H1 (cell line): ENCODE measurements around the gene CTCF. TPM values are rescaled to one million over a fixed set of nuclear protein-coding genes. Genes with fewer than 3 reads are reported as not detected.

Experiments
- CTCF ChIA-PET: fragments of 300-600 bp; sonication (Branson Sonifier 250); formaldehyde crosslinking; loops from one replicate; lab custom pipeline; 2021; ENCODE audit not compliant: partially characterized antibody; lab: Charles Lee
- POLR2A ChIA-PET: fragments of 300-600 bp; sonication (Branson Sonifier 250); formaldehyde crosslinking; loops from one replicate; lab custom pipeline; 2021; ENCODE audit warnings: inconsistent platforms; ENCODE audit not compliant: partially characterized antibody; lab: Charles Lee
- DNase-seq, 2 experiments: peaks; one replicate each; pipeline versions ENCODE4 v3.0.0 to v3.0.0-alpha.2; 2010 to 2022; ENCODE audit warnings: low spot score in 2 of 2, low read depth in 1 of 2, mixed read lengths in 1 of 2
- FAIRE-seq: peaks from 2 replicates; lab custom pipeline; 2011; peaks lifted over from hg19 to GRCh38; lab: Jason Lieb, UNC
- H2AFZ ChIP-seq: 2 replicates; pipeline ENCODE4 v1.8.1; 2012; ENCODE audit warnings: low read length, inconsistent platforms
- H2AK5ac ChIP-seq: 2 replicates; pipeline ENCODE4 v1.6.1; 2013; ENCODE audit warnings: low read depth, low read length
- H2BK120ac ChIP-seq: replicated peaks from 2 replicates; pipeline ENCODE3; 2013; ENCODE audit warnings: low read depth, low read length, inconsistent platforms
- H2BK12ac ChIP-seq: 2 replicates; pipeline ENCODE4 v1.6.1; 2013; ENCODE audit warnings: low read depth, low read length
- H2BK15ac ChIP-seq: 2 replicates; pipeline ENCODE4 v1.6.1; 2013; ENCODE audit warnings: low read length
- H2BK20ac ChIP-seq: 2 replicates; pipeline ENCODE4 v1.6.1; 2013; ENCODE audit warnings: low read length
- H2BK5ac ChIP-seq: 2 replicates; pipeline ENCODE4 v1.6.1; 2013; ENCODE audit warnings: low read depth, low read length
- H3K14ac ChIP-seq: 2 replicates; pipeline ENCODE4 v1.6.1; 2013; ENCODE audit warnings: inconsistent platforms; ENCODE audit not compliant: insufficient read length
- H3K18ac ChIP-seq: 2 replicates; pipeline ENCODE4 v1.6.1; 2013; ENCODE audit warnings: low read length; ENCODE audit errors: extremely low read depth
- H3K23ac ChIP-seq: 2 replicates; pipeline ENCODE4 v1.6.1; 2013; ENCODE audit warnings: inconsistent platforms; ENCODE audit not compliant: insufficient read length
- H3K23me2 ChIP-seq: 2 replicates; pipeline ENCODE4 v1.6.1; 2013; ENCODE audit warnings: low read depth, low read length
- H3K27ac ChIP-seq: 2 replicates; pipeline ENCODE4 v1.6.1; 2011; ENCODE audit warnings: low read depth, low read length, inconsistent platforms
- H3K27me3 ChIP-seq, 4 experiments: replicated peaks in 1 of 4; 1 replicate in 1 of 4; 2 replicates in 3 of 4; pipeline versions ENCODE4 v1.6.1 to v1.8.1; 2011 to 2013; ENCODE audit warnings: low read length in 3 of 4, mild to moderate bottlenecking in 3 of 4, inconsistent platforms in 2 of 4, mixed read lengths in 2 of 4, moderate library complexity in 1 of 4; ENCODE audit not compliant: control insufficient read depth in 3 of 4, insufficient read depth in 3 of 4; ENCODE audit errors: extremely low read depth in 1 of 4
- H3K36me3 ChIP-seq, 4 experiments: 2 replicates each; pipeline versions ENCODE4 v1.6.1 to v1.8.1; 2011 to 2013; ENCODE audit warnings: mild to moderate bottlenecking in 4 of 4, low read length in 3 of 4, moderate library complexity in 2 of 4, control low read depth in 1 of 4, inconsistent platforms in 1 of 4; ENCODE audit not compliant: insufficient read depth in 4 of 4, control insufficient read depth in 2 of 4
- H3K4ac ChIP-seq: replicated peaks from 2 replicates; pipeline ENCODE3; 2013; ENCODE audit warnings: low read length, low read depth, mixed read lengths, inconsistent platforms; ENCODE audit not compliant: insufficient read length
- H3K4me1 ChIP-seq, 4 experiments: replicated peaks in 1 of 4; 1 replicate in 1 of 4; 2 replicates in 3 of 4; pipeline versions ENCODE4 v1.6.1 to v1.8.1; 2011 to 2013; ENCODE audit warnings: low read length in 3 of 4, inconsistent platforms in 2 of 4, mixed read lengths in 1 of 4; ENCODE audit not compliant: insufficient read depth in 4 of 4, control insufficient read depth in 3 of 4
- H3K4me2 ChIP-seq, 2 experiments: 2 replicates each; pipeline versions ENCODE4 v1.6.1 to v1.8.1; 2011 to 2013; ENCODE audit warnings: low read depth in 2 of 2, low read length in 2 of 2, control low read depth in 1 of 2, inconsistent platforms in 1 of 2, mild to moderate bottlenecking in 1 of 2; ENCODE audit not compliant: insufficient read depth in 1 of 2
- H3K4me3 ChIP-seq, 4 experiments: fragments of 200-600, 300-600 bp in 1 of 4; sonication (generic), shearing (Covaris generic), sonication (Bioruptor Twin) in 1 of 4; 2 replicates each; pipeline versions ENCODE4 v1.5.1 to v1.8.1; 2011 to 2016; ENCODE audit warnings: low read length in 4 of 4, low read depth in 3 of 4, control low read depth in 2 of 4, inconsistent platforms in 2 of 4, mild to moderate bottlenecking in 2 of 4, mixed read lengths in 1 of 4, moderate library complexity in 1 of 4; ENCODE audit not compliant: insufficient read depth in 2 of 4; ENCODE audit errors: extremely low read depth in 1 of 4
- H3K56ac ChIP-seq: replicated peaks from 2 replicates; pipeline ENCODE3; 2013; ENCODE audit warnings: low read depth, mild to moderate bottlenecking, mixed read lengths, low read length, inconsistent platforms; ENCODE audit not compliant: insufficient read length
- H3K79me1 ChIP-seq: 2 replicates; pipeline ENCODE4 v1.6.1; 2013; ENCODE audit warnings: low read depth, low read length, control low read depth
- H3K79me2 ChIP-seq, 2 experiments: 2 replicates each; pipeline versions ENCODE4 v1.6.1 to v1.8.1; 2012 to 2013; ENCODE audit warnings: low read length in 2 of 2, mild to moderate bottlenecking in 2 of 2, inconsistent platforms in 1 of 2; ENCODE audit not compliant: insufficient read depth in 2 of 2, control insufficient read depth in 1 of 2
- H3K9ac ChIP-seq, 4 experiments: replicated peaks in 1 of 4; 1 replicate in 1 of 4; 2 replicates in 3 of 4; pipeline versions ENCODE4 v1.6.1 to v1.8.1; 2011 to 2013; ENCODE audit warnings: low read depth in 3 of 4, low read length in 3 of 4, control low read depth in 2 of 4, mild to moderate bottlenecking in 2 of 4, moderate library complexity in 2 of 4, inconsistent platforms in 1 of 4; ENCODE audit errors: extremely low read depth in 1 of 4
- H3K9me3 ChIP-seq, 2 experiments: 2 replicates each; pipeline versions ENCODE4 v1.6.1 to v1.8.1; 2012 to 2013; ENCODE audit warnings: mild to moderate bottlenecking in 2 of 2, moderate library complexity in 2 of 2, control low read depth in 1 of 2, inconsistent platforms in 1 of 2, low read depth in 1 of 2, low read length in 1 of 2, mixed read lengths in 1 of 2; ENCODE audit not compliant: insufficient read depth in 2 of 2
- H4K20me1 ChIP-seq, 2 experiments: replicated peaks in 1 of 2; 2 replicates each; pipeline versions ENCODE3 to v1.8.1; 2011 to 2013; ENCODE audit warnings: inconsistent platforms in 2 of 2, low read length in 2 of 2, mild to moderate bottlenecking in 1 of 2; ENCODE audit not compliant: insufficient read depth in 2 of 2, control insufficient read depth in 1 of 2
- H4K5ac ChIP-seq: 2 replicates; pipeline ENCODE4 v1.6.1; 2013; ENCODE audit warnings: low read length, low read depth, mixed read lengths, inconsistent platforms; ENCODE audit not compliant: insufficient read length
- H4K8ac ChIP-seq: 2 replicates; pipeline ENCODE4 v1.8.0; 2013; ENCODE audit warnings: mild to moderate bottlenecking, moderate library complexity, low read length, inconsistent platforms; ENCODE audit not compliant: insufficient read depth; ENCODE audit errors: extremely low read depth
- H4K91ac ChIP-seq: replicated peaks from 2 replicates; pipeline ENCODE3; 2013; ENCODE audit warnings: low read length, mixed read lengths, inconsistent platforms; ENCODE audit not compliant: insufficient read length
- CHD1 ChIP-seq: IDR thresholded peaks from 2 replicates; pipeline ENCODE4 v1.6.1; 2012; ENCODE audit warnings: low read depth, low read length, improper control_type of control experiment
- KDM5A ChIP-seq: fragments of 200-600 bp; IDR thresholded peaks from 2 replicates; pipeline ENCODE4 v1.7.1; 2012; ENCODE audit warnings: mild to moderate bottlenecking, low read length, inconsistent platforms, mixed read lengths
- WGBS, 2 experiments: shearing (Covaris generic) in 1 of 2; methylation state at CpG; one replicate each; pipeline versions ENCODE4 v1.1.6 to v1.1.7; 2013 to 2015; ENCODE audit warnings: low lambda C conversion rate in 2 of 2, mixed read lengths in 2 of 2, inconsistent platforms in 1 of 2, low coverage in 1 of 2, missing lambda C conversion rate in 1 of 2; ENCODE audit not compliant: insufficient replicate concordance in 2 of 2, insufficient coverage in 1 of 2, insufficient read length in 1 of 2; ENCODE audit errors: extremely low coverage in 1 of 2, missing lambda C conversion rate in 1 of 2; 5-methylcytosine and 5-hydroxymethylcytosine counted together
- polyA plus RNA-seq, 7 experiments: library from polyadenylated mRNA; depleted of rRNA in 3 of 7; stranded (reverse) in 5 of 7; unstranded in 2 of 7; fragments of >200 nt in 5 of 7; fragments of 200-250 nt in 2 of 7; gene quantifications; 1 replicate in 5 of 7; 2 replicates in 1 of 7; 4 replicates in 1 of 7; pipeline versions ENCODE4 v1.2.1 to v1.2.3, GENCODE V29; 2011 to 2013; ENCODE audit warnings: missing spikeins in 2 of 7, mixed read lengths in 2 of 7
- total RNA-seq: library from RNA; stranded (reverse); fragmentation: NEBNext Ultra II Directional; extraction: Animal tissue kit (Norgen Biotek cat#: 25700); gene quantifications from 2 replicates; pipeline ENCODE4 v1.2.1, GENCODE V29; 2021
- TF ChIP-seq, protein P1 (sequence below): IDR thresholded peaks from 2 replicates; pipeline ENCODE4 v1.6.1; 2012; ENCODE audit warnings: low read length, inconsistent platforms

The CTCF gene
- total and polyA plus RNA-seq, 2 of the 8 experiments (the other 6 are each of a cell fraction or from before 2014, with no cell fraction given), result 32.4 to 66.0 TPM

DNA sequence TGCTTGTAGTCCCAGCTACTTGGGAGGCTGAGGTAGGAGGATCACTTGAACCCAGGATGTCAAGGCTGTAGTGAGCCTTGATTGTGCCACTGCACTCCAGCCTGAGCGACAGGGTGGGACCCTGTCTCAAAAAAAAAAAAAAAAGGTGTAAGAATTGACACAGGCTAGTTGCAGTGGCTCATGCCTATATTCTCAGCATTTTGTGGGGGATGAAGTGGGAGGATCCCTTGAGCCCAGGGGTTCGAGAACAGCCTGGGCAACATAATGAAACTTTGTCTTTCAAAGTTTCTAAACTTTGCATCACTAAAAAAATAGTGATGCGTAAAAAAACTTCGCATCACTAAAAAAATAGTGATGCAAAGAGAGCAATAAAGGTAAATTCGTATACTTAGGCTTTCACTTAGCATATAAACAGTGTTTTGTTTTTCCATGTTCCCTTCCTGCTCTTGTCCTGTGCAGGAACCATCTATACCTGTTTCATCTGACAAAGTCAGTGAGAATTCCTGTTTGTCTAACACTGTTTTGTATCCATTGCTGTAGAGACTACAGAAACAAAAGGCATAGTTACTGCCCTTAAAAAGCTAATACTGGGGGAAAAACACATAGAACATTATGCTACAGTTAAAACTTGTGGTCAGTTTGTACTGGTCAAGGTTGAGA is 32.1 kb downstream of the CTCF start:
- Histone ChIP-seq H3K27me3 (no peaks in the 10 kb centered on the region), H3K23ac (no peak overlapping the region), H3K4me1 (peaks cover 0 to 30% (median 12%) of the 10 kb centered on the region in 4 experiments; a peak in 6 of 7 replicates), H3K4me2 (peak overlapping the region; percentile 58 to 65), H3K79me2 (peaks cover 3 to 62% of the 10 kb centered on the region in 2 experiments; a peak in 3 of 4 replicates), H3K56ac (no peak overlapping the region), H3K9ac (no peak overlapping the region), H2AFZ (no peak overlapping the region), H2BK20ac (no peak overlapping the region), H2AK5ac (no peak overlapping the region; the same call in 1 of the 2 replicates), H3K27ac (peak overlapping the region; percentile 23; the same call in 1 of the 2 replicates), H3K14ac (no peak overlapping the region), H3K79me1 (peaks cover 2% of the 10 kb centered on the region; the same call in 1 of the 2 replicates), H2BK12ac (0 out of 2 replicates have a peak overlapping the region, but pooled peaks have one; percentile 3), H2BK120ac (no peak overlapping the region), H4K5ac (peak overlapping the region; percentile 63), H3K4ac (no peak overlapping the region), H3K9me3 (no peaks in the 10 kb centered on the region), H2BK5ac (peak overlapping the region; percentile 67; the same call in 1 of the 2 replicates), H4K8ac (no peak overlapping the region), H3K36me3 (peaks cover 0 to 7% (median 0%) of the 10 kb centered on the region in 4 experiments; a peak in 1 of 8 replicates), H4K91ac (no peak overlapping the region), H3K23me2 (no peaks in the 10 kb centered on the region), H4K20me1 (no peaks in the 10 kb centered on the region), H2BK15ac (no peak overlapping the region), H3K18ac (peak overlapping the region; percentile 65; the same call in 1 of the 2 replicates), H3K4me3 (peak overlapping the region in 1 of 4 experiments; percentile 48; a peak in 1 of 8 replicates)
- TF ChIP-seq KDM5A (no peak), CHD1 (no peak)
- TF ChIP-seq, protein P1, sequence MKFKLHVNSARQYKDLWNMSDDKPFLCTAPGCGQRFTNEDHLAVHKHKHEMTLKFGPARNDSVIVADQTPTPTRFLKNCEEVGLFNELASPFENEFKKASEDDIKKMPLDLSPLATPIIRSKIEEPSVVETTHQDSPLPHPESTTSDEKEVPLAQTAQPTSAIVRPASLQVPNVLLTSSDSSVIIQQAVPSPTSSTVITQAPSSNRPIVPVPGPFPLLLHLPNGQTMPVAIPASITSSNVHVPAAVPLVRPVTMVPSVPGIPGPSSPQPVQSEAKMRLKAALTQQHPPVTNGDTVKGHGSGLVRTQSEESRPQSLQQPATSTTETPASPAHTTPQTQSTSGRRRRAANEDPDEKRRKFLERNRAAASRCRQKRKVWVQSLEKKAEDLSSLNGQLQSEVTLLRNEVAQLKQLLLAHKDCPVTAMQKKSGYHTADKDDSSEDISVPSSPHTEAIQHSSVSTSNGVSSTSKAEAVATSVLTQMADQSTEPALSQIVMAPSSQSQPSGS, result 0 out of 2 replicates have a peak, but pooled peaks have one; percentile 14
- WGBS, 2 experiments, result 35% methylated on average over 5 of the region's 5 CpGs; no CpG with 5 or more reads in 1 of the 2 experiments
- FAIRE-seq, result peak; percentile 52
- POLR2A ChIA-PET, result interaction anchor here (0.9 to 8.1 kb wide), 3 partner anchors 9 to 48 kb away, joined by 3 to 43 read pairs (median 3); partner anchors contain the start of gene CTCF
- CTCF ChIA-PET, result interaction anchor here (0.6 to 3.5 kb wide), 6 partner anchors 19 to 491 kb away, joined by 3 to 20 read pairs (median 4); no protein-coding TSS in a partner anchor
- no peak for DNase-seq
